ENCODE results near the gene RORB.

Gene RORB

GRCh38 chr9:74517188-74517587 is 20.1 kb downstream of the RORB start:
- Mint-ChIP-seq H3K4me3 (no peak overlapping the region), H3K4me1 (no peaks in the 10 kb centered on the region), H3K9me3 (no peaks in the 10 kb centered on the region), H3K36me3 (ENCODE audit: low read depth) (no peaks in the 10 kb centered on the region), H3K27me3 (ENCODE audit: low read depth) (peaks cover 41% of the 10 kb centered on the region), H3K27ac (no peak overlapping the region)
- no peak for TF ChIP-seq CTCF (IDR thresholded peaks at IDR 0.05; ENCODE audit: unreplicated experiment in 3 of 3)

GRCh38 chr9:74519419-74519818 is 22.3 kb downstream of the RORB start:
- H3K4me3 Mint-ChIP-seq, result no peak overlapping the region
- no peaks in the 10 kb centered on the region for H3K4me1 Mint-ChIP-seq
- no peaks in the 10 kb centered on the region for H3K36me3 Mint-ChIP-seq (ENCODE audit: low read depth)
- H3K27ac Mint-ChIP-seq, result no peak overlapping the region
- no peaks in the 10 kb centered on the region for H3K9me3 Mint-ChIP-seq
- H3K27me3 Mint-ChIP-seq (ENCODE audit: low read depth), result peaks cover 43% of the 10 kb centered on the region
- TF ChIP-seq CTCF (IDR thresholded peaks at IDR 0.05; ENCODE audit: unreplicated experiment in 3 of 3), result no peak

- no peaks in the 10 kb centered on the region for H3K36me3 Mint-ChIP-seq (ENCODE audit: low read depth)
- H3K4me1 Mint-ChIP-seq, result no peaks in the 10 kb centered on the region
- H3K27ac Mint-ChIP-seq, result no peak overlapping the region
- no peak for TF ChIP-seq CTCF (IDR thresholded peaks at IDR 0.05; ENCODE audit: unreplicated experiment in 3 of 3)
- no peak overlapping the region for H3K4me3 Mint-ChIP-seq
- no peaks in the 10 kb centered on the region for H3K9me3 Mint-ChIP-seq
- H3K27me3 Mint-ChIP-seq (ENCODE audit: low read depth), result peaks cover 47% of the 10 kb centered on the region
Measured at GRCh38 chr9:74521009-74521408, 23.9 kb downstream of the RORB start.

GRCh38 chr9:74524289-74524688 is 27.2 kb downstream of the RORB start:
- Mint-ChIP-seq H3K27me3 (ENCODE audit: low read depth) (peaks cover 54% of the 10 kb centered on the region), H3K4me1 (no peaks in the 10 kb centered on the region), H3K27ac (no peak overlapping the region), H3K4me3 (no peak overlapping the region), H3K9me3 (no peaks in the 10 kb centered on the region), H3K36me3 (ENCODE audit: low read depth) (no peaks in the 10 kb centered on the region)
- TF ChIP-seq CTCF (IDR thresholded peaks at IDR 0.05; ENCODE audit: unreplicated experiment in 3 of 3), result no peak

GRCh38 chr9:74526215-74526614 is 29.1 kb downstream of the RORB start:
- no peak for TF ChIP-seq CTCF (IDR thresholded peaks at IDR 0.05; ENCODE audit: unreplicated experiment in 3 of 3)
- H3K27ac Mint-ChIP-seq, result no peak overlapping the region
- no peak overlapping the region for H3K4me3 Mint-ChIP-seq
- no peaks in the 10 kb centered on the region for H3K4me1 Mint-ChIP-seq
- no peaks in the 10 kb centered on the region for H3K9me3 Mint-ChIP-seq
- H3K27me3 Mint-ChIP-seq (ENCODE audit: low read depth), result peaks cover 48% of the 10 kb centered on the region
- no peaks in the 10 kb centered on the region for H3K36me3 Mint-ChIP-seq (ENCODE audit: low read depth)

- H3K27me3 Mint-ChIP-seq (ENCODE audit: low read depth), result peaks cover 41% of the 10 kb centered on the region
- H3K36me3 Mint-ChIP-seq (ENCODE audit: low read depth), result no peaks in the 10 kb centered on the region
- no peak for TF ChIP-seq CTCF (IDR thresholded peaks at IDR 0.05; ENCODE audit: unreplicated experiment in 3 of 3)
- no peak overlapping the region for H3K4me3 Mint-ChIP-seq
- H3K9me3 Mint-ChIP-seq, result no peaks in the 10 kb centered on the region
- no peaks in the 10 kb centered on the region for H3K4me1 Mint-ChIP-seq
- no peak overlapping the region for H3K27ac Mint-ChIP-seq
Measured at GRCh38 chr9:74527718-74528117, 30.6 kb downstream of the RORB start.
